Peyer's patch (tissue), 4 donors: Measurements from ENCODE around the gene LMO7.

Experiments used
- CTCF ChIP-seq, 6 experiments: fragments of 450-650 bp in 4 of 6; fragments of 200-600 bp in 2 of 6; sonication (generic) in 1 of 6; IDR thresholded peaks; one replicate each; pipeline ENCODE4 v1.5.1; 2017 to 2019; ENCODE audit warnings: antibody characterized with exemption in 6 of 6, mild to moderate bottlenecking in 3 of 6, moderate library complexity in 1 of 6
- POLR2A ChIP-seq, 2 donors: fragments of 450-650 bp; IDR thresholded peaks; one replicate each; pipeline ENCODE4 v1.5.1; 2017; ENCODE audit warnings: antibody characterized with exemption in 2 of 2, mild to moderate bottlenecking in 2 of 2, moderate library complexity in 2 of 2

- no peak for TF ChIP-seq CTCF (IDR thresholded peaks at IDR 0.05)
- TF ChIP-seq POLR2A (IDR thresholded peaks at IDR 0.05), result no peak
Measured at GRCh38 chr13:75832812-75833211, 196.7 kb downstream of the LMO7 start.
